HL-60 (cell line): ENCODE measurements around the gene TUBGCP2.

Source experiments
- GABPA ChIP-seq: IDR thresholded peaks from 2 replicates; pipeline ENCODE4 v1.6.1; 2012; ENCODE audit warnings: low read depth
- SPI1 ChIP-seq: IDR thresholded peaks from 2 replicates; pipeline ENCODE4 v1.6.1; 2012; ENCODE audit warnings: low read depth, mild to moderate bottlenecking, borderline replicate concordance
- TF ChIP-seq, protein P1 (sequence below): IDR thresholded peaks from one replicate; pipeline ENCODE4 v1.5.1; 2011; ENCODE audit warnings: low read length, control low read depth, inconsistent platforms; ENCODE audit not compliant: insufficient read depth

DNA sequence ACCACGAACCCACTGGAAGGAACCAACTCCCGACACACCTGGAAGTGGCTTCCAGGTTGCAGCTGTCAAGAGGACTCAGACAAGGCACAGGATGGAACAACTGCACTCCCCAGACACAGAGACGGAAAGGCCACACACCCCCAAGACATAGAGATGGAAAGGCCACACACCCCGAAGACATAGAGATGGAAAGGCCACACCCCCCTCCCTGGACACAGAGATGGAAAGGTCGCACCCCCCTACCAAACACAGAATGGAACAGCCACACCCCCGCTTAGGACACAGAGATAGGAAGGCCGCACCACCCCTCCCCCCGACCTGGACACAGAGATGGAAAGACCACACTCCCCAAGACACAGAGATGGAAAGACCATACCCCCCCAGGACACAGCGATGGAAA, 7.6 kb upstream of the TUBGCP2 start:
- TF ChIP-seq, protein P1, sequence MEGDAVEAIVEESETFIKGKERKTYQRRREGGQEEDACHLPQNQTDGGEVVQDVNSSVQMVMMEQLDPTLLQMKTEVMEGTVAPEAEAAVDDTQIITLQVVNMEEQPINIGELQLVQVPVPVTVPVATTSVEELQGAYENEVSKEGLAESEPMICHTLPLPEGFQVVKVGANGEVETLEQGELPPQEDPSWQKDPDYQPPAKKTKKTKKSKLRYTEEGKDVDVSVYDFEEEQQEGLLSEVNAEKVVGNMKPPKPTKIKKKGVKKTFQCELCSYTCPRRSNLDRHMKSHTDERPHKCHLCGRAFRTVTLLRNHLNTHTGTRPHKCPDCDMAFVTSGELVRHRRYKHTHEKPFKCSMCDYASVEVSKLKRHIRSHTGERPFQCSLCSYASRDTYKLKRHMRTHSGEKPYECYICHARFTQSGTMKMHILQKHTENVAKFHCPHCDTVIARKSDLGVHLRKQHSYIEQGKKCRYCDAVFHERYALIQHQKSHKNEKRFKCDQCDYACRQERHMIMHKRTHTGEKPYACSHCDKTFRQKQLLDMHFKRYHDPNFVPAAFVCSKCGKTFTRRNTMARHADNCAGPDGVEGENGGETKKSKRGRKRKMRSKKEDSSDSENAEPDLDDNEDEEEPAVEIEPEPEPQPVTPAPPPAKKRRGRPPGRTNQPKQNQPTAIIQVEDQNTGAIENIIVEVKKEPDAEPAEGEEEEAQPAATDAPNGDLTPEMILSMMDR: no peak
- TF ChIP-seq GABPA (no peak), SPI1 (no peak)
